ENCODE data around the gene FGD3. TPM values are rescaled to one million over a fixed set of nuclear protein-coding genes. Genes with fewer than 3 reads are reported as not detected.

Gene FGD3
- total and polyA plus RNA-seq, 9 donors: 2.4 to 4.8 (median 3.2) TPM

DNA sequence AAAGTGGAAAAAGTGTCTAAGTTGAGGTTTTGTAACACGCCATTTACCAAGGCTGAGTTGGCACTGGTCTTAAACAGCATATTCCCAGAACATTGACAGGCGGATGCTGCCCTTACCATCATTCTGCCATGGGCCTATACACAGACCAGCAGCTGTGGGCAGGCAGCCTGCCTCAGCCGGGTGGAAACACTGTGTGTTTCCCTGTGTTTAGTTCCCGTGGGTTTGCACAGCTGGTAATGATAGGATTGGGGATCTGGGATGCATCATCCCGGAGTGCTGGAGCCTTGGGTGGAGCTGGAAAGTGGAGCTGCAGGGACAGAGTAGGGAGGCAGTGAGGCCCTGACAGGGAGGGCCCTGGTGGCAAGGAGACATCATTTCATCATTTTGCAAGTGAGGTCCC is 5.5 kb upstream of the FGD3 start:
- Histone ChIP-seq H3K36me3 (ENCODE audit: control insufficient read depth, insufficient read depth, low read length) (no peaks in the 10 kb centered on the region), H3K4me3 (ENCODE audit: low read length) (no peak overlapping the region), H3K27ac (ENCODE audit: low read length) (peak overlapping the region; percentile 70), H3K27me3 (ENCODE audit: control insufficient read depth, insufficient read depth, low read length) (no peaks in the 10 kb centered on the region), H3K9me3 (replicated peaks; ENCODE audit: control insufficient read depth, low read depth, low read length) (no peaks in the 10 kb centered on the region), H3K4me1 (ENCODE audit: control insufficient read depth, insufficient read depth, low read length) (peaks cover 41% of the 10 kb centered on the region)
- 25% methylated on average over 4 of the region's 5 CpGs for WGBS (ENCODE audit: insufficient coverage)
- peak; percentile 67 for DNase-seq

DNA sequence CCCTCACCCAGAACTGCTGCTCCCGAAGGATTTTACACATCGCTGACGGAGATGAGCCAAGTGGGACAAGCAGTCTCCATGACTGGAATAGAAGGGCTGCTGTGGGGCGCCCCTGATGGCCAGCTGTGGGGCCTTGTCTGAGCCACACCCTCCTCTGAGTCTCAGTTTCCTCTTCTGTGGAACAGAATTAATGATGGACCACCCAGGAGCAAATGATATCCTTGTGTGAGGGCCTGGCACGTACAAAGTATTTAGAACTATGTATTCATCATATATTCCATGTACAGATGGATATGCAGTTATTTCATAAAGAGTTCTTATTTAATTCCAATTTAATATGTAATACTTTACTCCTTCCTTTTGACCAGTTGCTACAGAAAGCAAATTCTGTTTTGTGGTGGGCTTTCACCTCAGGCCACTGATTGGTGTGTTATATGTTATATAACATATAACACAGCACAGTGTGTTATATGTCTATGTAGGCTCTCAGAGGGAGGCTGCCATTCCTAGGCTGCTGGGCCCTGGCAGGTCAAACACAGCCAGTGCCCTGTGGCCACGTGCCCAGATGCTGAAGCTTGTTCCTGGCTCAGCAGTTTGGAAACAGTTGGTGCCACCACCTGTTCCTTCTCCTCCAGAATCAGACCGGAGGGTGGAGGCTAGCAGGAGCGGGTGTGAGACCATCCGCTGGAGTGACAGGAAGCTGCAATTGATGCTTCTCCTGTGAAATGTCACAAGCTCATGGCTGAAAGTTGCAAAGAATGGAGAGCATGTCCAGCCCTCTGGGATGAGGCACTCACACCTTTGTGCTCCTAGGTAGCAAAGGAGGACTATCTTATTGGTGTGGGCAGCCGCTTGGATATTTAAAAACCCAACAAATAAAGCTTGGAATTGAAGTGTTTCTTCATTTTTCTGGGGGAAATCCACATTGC is 4.4 kb upstream of the FGD3 start:
- H3K27me3 ChIP-seq (ENCODE audit: control insufficient read depth, insufficient read depth, low read length): peaks cover 8% of the 10 kb centered on the region
- WGBS (ENCODE audit: insufficient coverage): 54% methylated on average over 5 of the region's 10 CpGs
- H3K27ac ChIP-seq (ENCODE audit: low read length): peak overlapping the region; percentile 70
- peaks cover 51% of the 10 kb centered on the region for H3K4me1 ChIP-seq (ENCODE audit: control insufficient read depth, insufficient read depth, low read length)
- H3K4me3 ChIP-seq (ENCODE audit: low read length): no peak overlapping the region
- no peaks in the 10 kb centered on the region for H3K36me3 ChIP-seq (ENCODE audit: control insufficient read depth, insufficient read depth, low read length)
- peak; percentile 88 for DNase-seq
- no peaks in the 10 kb centered on the region for H3K9me3 ChIP-seq (replicated peaks; ENCODE audit: control insufficient read depth, low read depth, low read length)

DNA sequence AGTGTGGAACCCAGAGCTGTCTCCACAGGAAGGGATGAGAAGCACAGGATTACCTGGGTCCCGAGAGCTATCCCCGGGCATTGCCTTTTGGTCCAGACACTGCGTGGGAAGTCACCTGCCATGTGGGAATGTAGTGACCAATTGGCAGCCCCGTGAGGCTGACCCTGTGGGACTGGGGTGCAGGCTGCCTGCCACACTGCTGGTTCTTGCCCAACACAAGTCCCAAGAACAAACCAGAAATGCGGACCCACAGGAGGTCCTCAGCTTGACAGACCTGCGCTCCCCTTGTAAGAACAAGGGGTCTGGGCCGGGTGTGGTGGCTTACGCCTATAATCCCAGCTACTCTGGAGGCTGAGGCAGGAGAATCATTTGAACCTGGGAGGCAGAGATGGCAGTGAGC is 2.4 kb upstream of the FGD3 start:
- 70% methylated on average over 5 of the region's 8 CpGs for WGBS (ENCODE audit: insufficient coverage)
- H3K4me1 ChIP-seq (ENCODE audit: control insufficient read depth, insufficient read depth, low read length): peaks cover 63% of the 10 kb centered on the region
- H3K36me3 ChIP-seq (ENCODE audit: control insufficient read depth, insufficient read depth, low read length): no peaks in the 10 kb centered on the region
- H3K27ac ChIP-seq (ENCODE audit: low read length): no peak overlapping the region
- DNase-seq: no peak
- H3K9me3 ChIP-seq (replicated peaks; ENCODE audit: control insufficient read depth, low read depth, low read length): no peaks in the 10 kb centered on the region
- H3K4me3 ChIP-seq (ENCODE audit: low read length): no peak overlapping the region
- peaks cover 14% of the 10 kb centered on the region for H3K27me3 ChIP-seq (ENCODE audit: control insufficient read depth, insufficient read depth, low read length)

DNA sequence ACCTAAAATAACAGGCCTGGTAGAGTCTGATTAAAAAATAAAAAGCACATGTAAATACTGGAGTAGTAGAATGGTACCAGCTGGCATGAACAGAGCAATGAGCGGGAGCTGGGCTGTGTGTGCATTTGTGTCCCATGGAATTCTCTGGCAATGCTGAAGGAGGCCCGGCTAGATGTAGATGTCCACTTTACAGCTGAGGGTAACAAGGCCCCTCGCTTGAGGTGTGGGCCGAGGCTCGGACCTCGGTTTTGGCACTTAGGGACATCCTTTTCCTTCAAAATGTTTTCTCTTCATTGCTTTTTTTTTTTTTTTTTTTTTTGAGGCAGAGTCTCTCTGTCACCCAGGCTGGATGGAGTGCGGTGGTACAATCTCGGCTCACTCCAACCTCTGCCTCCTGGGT is 1.5 kb upstream of the FGD3 start:
- Histone ChIP-seq H3K27ac (ENCODE audit: low read length) (no peak overlapping the region), H3K9me3 (replicated peaks; ENCODE audit: control insufficient read depth, low read depth, low read length) (no peaks in the 10 kb centered on the region), H3K27me3 (ENCODE audit: control insufficient read depth, insufficient read depth, low read length) (peaks cover 14% of the 10 kb centered on the region), H3K4me3 (ENCODE audit: low read length) (no peak overlapping the region), H3K4me1 (ENCODE audit: control insufficient read depth, insufficient read depth, low read length) (peaks cover 63% of the 10 kb centered on the region), H3K36me3 (ENCODE audit: control insufficient read depth, insufficient read depth, low read length) (no peaks in the 10 kb centered on the region)
- DNase-seq: no peak
- 90% methylated on average over 1 of the region's 8 CpGs for WGBS (ENCODE audit: insufficient coverage)

DNA sequence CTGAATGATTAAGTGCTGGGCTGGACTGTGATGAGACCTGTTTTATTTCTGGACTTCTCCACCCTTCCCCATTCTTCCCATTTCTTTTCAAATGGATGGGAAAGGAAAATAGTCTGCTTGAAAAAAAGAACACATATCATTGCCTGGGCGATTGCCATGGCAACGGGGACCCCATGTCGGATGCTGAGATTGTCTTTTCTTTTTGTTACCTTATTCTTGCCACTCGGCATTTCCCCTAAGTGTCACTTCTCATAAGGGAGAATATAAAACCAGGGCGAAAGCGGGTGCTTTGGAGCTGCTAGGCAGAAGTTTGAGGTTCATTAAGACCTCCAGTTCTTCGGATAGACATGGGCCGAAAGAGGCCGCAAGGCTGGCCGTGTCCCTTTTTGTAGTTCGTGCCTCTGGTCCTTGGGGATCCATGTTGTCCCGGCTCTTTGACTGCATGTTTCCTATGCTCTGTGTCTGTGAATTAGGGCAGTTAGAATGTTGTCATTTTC is 763 bp downstream of the FGD3 start:
- peaks cover 50% of the 10 kb centered on the region for H3K4me1 ChIP-seq (ENCODE audit: control insufficient read depth, insufficient read depth, low read length)
- no peak for DNase-seq
- no peaks in the 10 kb centered on the region for H3K9me3 ChIP-seq (replicated peaks; ENCODE audit: control insufficient read depth, low read depth, low read length)
- H3K36me3 ChIP-seq (ENCODE audit: control insufficient read depth, insufficient read depth, low read length): no peaks in the 10 kb centered on the region
- peaks cover 14% of the 10 kb centered on the region for H3K27me3 ChIP-seq (ENCODE audit: control insufficient read depth, insufficient read depth, low read length)
- no peak overlapping the region for H3K27ac ChIP-seq (ENCODE audit: low read length)
- peak overlapping the region; percentile 60 for H3K4me3 ChIP-seq (ENCODE audit: low read length)
- 40% methylated on average over 8 of the region's 12 CpGs for WGBS (ENCODE audit: insufficient coverage)

DNA sequence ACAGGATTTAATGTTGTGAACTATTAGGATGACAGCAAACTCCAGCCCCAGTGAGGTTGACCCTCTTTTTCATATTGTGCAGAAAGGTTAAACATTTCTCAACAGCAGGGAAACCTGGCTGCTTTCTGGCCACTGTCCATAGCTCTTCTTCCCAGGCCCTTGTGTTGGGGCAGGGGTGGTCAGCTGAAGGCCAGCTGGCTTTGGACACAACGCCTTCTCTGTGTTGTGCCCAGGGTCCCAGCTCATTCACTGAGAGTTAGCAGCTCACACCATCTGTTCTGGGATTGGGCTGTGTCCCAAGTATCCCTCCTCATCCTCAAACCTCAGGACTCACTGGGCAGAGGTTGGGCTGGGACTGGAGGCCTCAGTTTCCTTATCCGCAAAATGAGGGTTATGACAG is 1.3 kb downstream of the FGD3 start:
- Histone ChIP-seq H3K27me3 (ENCODE audit: control insufficient read depth, insufficient read depth, low read length) (peaks cover 14% of the 10 kb centered on the region), H3K36me3 (ENCODE audit: control insufficient read depth, insufficient read depth, low read length) (no peaks in the 10 kb centered on the region), H3K4me3 (ENCODE audit: low read length) (no peak overlapping the region), H3K4me1 (ENCODE audit: control insufficient read depth, insufficient read depth, low read length) (peaks cover 47% of the 10 kb centered on the region), H3K9me3 (replicated peaks; ENCODE audit: control insufficient read depth, low read depth, low read length) (no peaks in the 10 kb centered on the region), H3K27ac (ENCODE audit: low read length) (no peak overlapping the region)
- no peak for DNase-seq
- WGBS (ENCODE audit: insufficient coverage): 80% methylated on average over 2 of the region's 2 CpGs

DNA sequence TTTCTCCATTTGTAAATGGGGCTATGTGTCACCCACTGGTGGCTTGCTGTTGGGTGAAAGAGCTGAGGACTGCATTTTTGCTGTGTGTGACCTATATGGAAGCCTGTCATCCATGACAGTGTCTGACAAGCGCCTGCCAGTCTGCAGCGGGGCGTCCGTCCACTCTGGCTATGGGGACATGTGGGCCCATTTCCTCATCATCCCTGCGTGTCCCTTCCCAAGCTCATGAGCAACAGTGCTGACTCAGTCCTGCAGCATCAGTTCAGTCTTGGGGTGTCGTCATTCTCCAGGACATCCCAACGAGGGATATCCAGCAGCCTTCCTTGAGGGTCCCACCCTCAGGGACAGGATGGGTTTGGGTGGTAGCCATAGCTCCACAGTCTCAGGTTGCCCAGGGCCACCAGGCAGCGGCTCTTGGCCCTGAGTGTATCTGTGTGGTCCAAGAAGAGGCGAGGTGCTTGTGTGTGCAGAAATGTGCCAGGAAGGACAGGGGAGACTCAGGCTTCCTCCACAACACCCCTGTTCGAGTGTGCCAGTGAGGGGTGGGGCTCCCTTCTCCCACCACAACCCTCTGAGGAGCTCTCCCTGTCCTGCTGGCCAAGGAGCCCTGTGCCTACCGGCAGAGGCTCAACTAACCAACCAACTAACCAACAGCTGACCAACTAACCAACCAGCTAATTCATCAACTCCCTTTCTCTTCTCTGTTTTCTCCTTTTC is 2.1 kb downstream of the FGD3 start:
- Histone ChIP-seq H3K27me3 (ENCODE audit: control insufficient read depth, insufficient read depth, low read length) (peaks cover 14% of the 10 kb centered on the region), H3K4me1 (ENCODE audit: control insufficient read depth, insufficient read depth, low read length) (peaks cover 43% of the 10 kb centered on the region), H3K9me3 (replicated peaks; ENCODE audit: control insufficient read depth, low read depth, low read length) (no peaks in the 10 kb centered on the region), H3K4me3 (ENCODE audit: low read length) (no peak overlapping the region), H3K27ac (ENCODE audit: low read length) (no peak overlapping the region), H3K36me3 (ENCODE audit: control insufficient read depth, insufficient read depth, low read length) (no peaks in the 10 kb centered on the region)
- WGBS (ENCODE audit: insufficient coverage): 91% methylated on average over 9 of the region's 11 CpGs
- DNase-seq: no peak

DNA sequence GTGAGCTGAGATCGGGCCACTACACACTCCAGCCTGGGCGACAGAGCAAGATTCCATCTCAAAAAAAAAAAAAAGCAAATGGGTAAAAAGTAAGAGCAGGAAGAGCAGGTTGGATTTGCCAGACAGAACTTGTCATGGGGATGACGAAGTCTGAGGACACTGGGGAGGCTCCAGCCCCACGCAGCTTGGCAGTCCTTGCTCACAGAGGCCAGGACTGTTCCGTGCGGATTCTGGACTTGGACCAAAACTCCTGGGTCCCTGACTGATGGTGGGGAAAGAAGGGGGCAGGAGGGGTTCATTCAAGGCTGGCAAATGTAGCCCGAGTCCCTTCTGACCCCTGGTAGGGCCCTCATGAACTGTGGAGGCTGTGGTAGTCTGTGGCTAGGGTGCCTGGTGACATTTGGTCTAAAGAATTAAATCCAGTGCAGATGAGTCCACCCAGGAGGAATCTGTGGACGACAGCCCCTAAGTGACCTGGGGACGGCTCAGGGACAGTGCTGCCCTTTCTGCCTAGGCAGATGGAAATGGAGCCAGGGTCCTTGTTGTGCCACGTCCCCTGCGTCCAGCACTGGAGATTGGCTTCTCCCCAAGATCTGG is 3.1 kb downstream of the FGD3 start:
- Histone ChIP-seq H3K4me3 (ENCODE audit: low read length) (no peak overlapping the region), H3K9me3 (replicated peaks; ENCODE audit: control insufficient read depth, low read depth, low read length) (no peaks in the 10 kb centered on the region), H3K4me1 (ENCODE audit: control insufficient read depth, insufficient read depth, low read length) (peaks cover 35% of the 10 kb centered on the region), H3K27ac (ENCODE audit: low read length) (no peak overlapping the region), H3K27me3 (ENCODE audit: control insufficient read depth, insufficient read depth, low read length) (peaks cover 14% of the 10 kb centered on the region), H3K36me3 (ENCODE audit: control insufficient read depth, insufficient read depth, low read length) (no peaks in the 10 kb centered on the region)
- DNase-seq: no peak
- WGBS (ENCODE audit: insufficient coverage): 68% methylated on average over 9 of the region's 11 CpGs

DNA sequence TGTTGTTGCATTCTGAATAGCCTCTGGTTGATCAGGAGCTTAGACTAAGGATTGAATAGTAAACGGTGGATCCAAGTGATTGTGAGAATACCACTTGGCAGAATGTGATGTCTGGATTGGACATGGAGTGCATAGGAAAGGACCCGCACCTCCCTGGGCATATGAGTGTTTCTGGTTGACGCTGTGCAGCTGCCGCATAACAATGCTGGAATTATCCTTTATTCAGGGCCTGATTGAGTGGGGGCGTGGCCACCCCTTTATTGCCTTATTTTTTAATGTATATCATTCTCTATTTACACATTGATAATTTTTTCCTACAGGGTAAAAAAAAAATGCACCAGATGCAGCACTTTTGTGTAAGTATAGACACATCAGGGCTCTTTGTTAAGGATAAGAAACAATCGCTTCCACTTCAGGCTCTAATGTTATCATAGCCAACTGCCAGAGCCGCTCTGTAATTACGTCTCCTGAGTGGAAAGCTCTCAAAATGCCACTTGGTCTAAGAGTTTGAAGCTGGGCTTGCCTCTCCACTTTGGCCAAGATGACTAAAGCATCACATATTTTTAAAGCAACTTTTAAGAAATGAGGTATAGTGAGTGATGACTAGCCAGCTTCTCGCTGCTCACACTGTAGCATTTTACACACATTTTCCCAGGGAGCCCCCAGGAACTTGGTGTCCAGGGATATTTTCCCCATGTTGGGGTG is 5.7 kb downstream of the FGD3 start:
- no peaks in the 10 kb centered on the region for H3K36me3 ChIP-seq (ENCODE audit: control insufficient read depth, insufficient read depth, low read length)
- H3K9me3 ChIP-seq (replicated peaks; ENCODE audit: control insufficient read depth, low read depth, low read length): no peaks in the 10 kb centered on the region
- peaks cover 19% of the 10 kb centered on the region for H3K4me1 ChIP-seq (ENCODE audit: control insufficient read depth, insufficient read depth, low read length)
- no peak for DNase-seq
- H3K27me3 ChIP-seq (ENCODE audit: control insufficient read depth, insufficient read depth, low read length): peaks cover 5% of the 10 kb centered on the region
- H3K4me3 ChIP-seq (ENCODE audit: low read length): no peak overlapping the region
- 58% methylated on average over 4 of the region's 9 CpGs for WGBS (ENCODE audit: insufficient coverage)
- H3K27ac ChIP-seq (ENCODE audit: low read length): peak overlapping the region; percentile 0

All from muscle of leg (tissue), 11 donors.